ENCODE data around the gene LHFPL4.

The LHFPL4 gene

DNA sequence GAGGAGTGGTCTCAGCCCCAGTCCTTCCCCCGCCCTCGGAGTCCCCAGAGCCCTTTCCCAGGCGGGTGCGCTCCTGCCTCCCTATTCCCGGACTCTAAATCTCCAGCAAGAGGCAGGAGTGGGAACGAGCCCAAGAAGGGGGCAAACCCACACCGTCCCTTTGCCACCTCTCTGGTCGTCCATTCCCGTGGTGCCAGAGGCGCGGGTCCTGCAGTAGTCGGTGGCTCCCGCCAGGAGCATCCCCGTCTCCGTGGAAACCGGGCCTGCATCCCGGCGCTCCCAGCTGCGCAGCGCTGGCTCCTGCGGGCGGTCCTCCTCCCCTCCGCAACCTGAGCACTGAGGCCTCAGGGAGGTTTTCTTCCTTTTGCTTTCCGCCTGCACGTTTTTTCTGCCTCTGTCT lies 44.8 kb downstream of the LHFPL4 start:
- in situ Hi-C loops (cut with HindIII; ENCODE audit: low sequenced_read_pairs), result no loop called here
- H3K4me3 ChIP-seq (ENCODE audit: low read depth, low read length), result no peak overlapping the region
- TF ChIP-seq, protein P1, sequence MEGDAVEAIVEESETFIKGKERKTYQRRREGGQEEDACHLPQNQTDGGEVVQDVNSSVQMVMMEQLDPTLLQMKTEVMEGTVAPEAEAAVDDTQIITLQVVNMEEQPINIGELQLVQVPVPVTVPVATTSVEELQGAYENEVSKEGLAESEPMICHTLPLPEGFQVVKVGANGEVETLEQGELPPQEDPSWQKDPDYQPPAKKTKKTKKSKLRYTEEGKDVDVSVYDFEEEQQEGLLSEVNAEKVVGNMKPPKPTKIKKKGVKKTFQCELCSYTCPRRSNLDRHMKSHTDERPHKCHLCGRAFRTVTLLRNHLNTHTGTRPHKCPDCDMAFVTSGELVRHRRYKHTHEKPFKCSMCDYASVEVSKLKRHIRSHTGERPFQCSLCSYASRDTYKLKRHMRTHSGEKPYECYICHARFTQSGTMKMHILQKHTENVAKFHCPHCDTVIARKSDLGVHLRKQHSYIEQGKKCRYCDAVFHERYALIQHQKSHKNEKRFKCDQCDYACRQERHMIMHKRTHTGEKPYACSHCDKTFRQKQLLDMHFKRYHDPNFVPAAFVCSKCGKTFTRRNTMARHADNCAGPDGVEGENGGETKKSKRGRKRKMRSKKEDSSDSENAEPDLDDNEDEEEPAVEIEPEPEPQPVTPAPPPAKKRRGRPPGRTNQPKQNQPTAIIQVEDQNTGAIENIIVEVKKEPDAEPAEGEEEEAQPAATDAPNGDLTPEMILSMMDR (IDR thresholded peaks at IDR 0.05; ENCODE audit: low read depth, low read length), result no peak
- no peak for DNase-seq (ENCODE audit: low read depth, low spot score)

GRCh38 chr3:9507586-9508578 lies 45.7 kb downstream of the LHFPL4 start:
- TF ChIP-seq, protein P1 (IDR thresholded peaks at IDR 0.05; ENCODE audit: low read depth, low read length), result no peak
- no peak overlapping the region for H3K4me3 ChIP-seq (ENCODE audit: low read depth, low read length)
- DNase-seq (ENCODE audit: low read depth, low spot score), result no peak
- in situ Hi-C loops (cut with HindIII; ENCODE audit: low sequenced_read_pairs), result no loop called here

- H3K4me3 ChIP-seq (ENCODE audit: low read depth, low read length), result no peak overlapping the region
- in situ Hi-C loops (cut with HindIII; ENCODE audit: low sequenced_read_pairs), result no loop called here
- DNase-seq (ENCODE audit: low read depth, low spot score), result peak; percentile 66
- TF ChIP-seq, protein P1 (IDR thresholded peaks at IDR 0.05; ENCODE audit: low read depth, low read length), result peak; percentile 93
Measured at GRCh38 chr3:9503283-9503682, 50.3 kb downstream of the LHFPL4 start.

GRCh38 chr3:9501226-9501625 lies 52.4 kb downstream of the LHFPL4 start:
- TF ChIP-seq, protein P1 (IDR thresholded peaks at IDR 0.05; ENCODE audit: low read depth, low read length), result no peak
- no peak overlapping the region for H3K4me3 ChIP-seq (ENCODE audit: low read depth, low read length)
- no peak for DNase-seq (ENCODE audit: low read depth, low spot score)
- in situ Hi-C loops (cut with HindIII; ENCODE audit: low sequenced_read_pairs), result no loop called here

- peak; percentile 52 for DNase-seq (ENCODE audit: low read depth, low spot score)
- in situ Hi-C loops (cut with HindIII; ENCODE audit: low sequenced_read_pairs), result no loop called here
- TF ChIP-seq, protein P1 (IDR thresholded peaks at IDR 0.05; ENCODE audit: low read depth, low read length), result peak; percentile 87
- no peak overlapping the region for H3K4me3 ChIP-seq (ENCODE audit: low read depth, low read length)
Measured at GRCh38 chr3:9500108-9501050, 53.2 kb downstream of the LHFPL4 start.

- in situ Hi-C loops (cut with HindIII; ENCODE audit: low sequenced_read_pairs), result no loop called here
- H3K4me3 ChIP-seq (ENCODE audit: low read depth, low read length), result no peak overlapping the region
Measured at GRCh38 chr3:9499455-9500107, 54.0 kb downstream of the LHFPL4 start.

More at GRCh38 chr3:9499455-9500107, 54.0 kb downstream of the LHFPL4 start:
- TF ChIP-seq, protein P1 (IDR thresholded peaks at IDR 0.05; ENCODE audit: low read depth, low read length), result no peak
- DNase-seq (ENCODE audit: low read depth, low spot score), result no peak

All from astrocyte of the spinal cord (primary cell).